K562 (cell line): Measurements from ENCODE around the gene LDB2. TPM values are rescaled to one million over a fixed set of nuclear protein-coding genes. Genes with fewer than 3 reads are reported as not detected.

Source experiments
- ATAC-seq: fragments of 200-7000 bp; cut with Tn5 transposase; 3 replicates; pipeline ENCODE4 v1.9.1; 2020; ENCODE audit warnings: moderate library complexity
- BruUV-seq: library from RNA; stranded (reverse); fragments of 400-500 nt; replicated peaks from 2 replicates; lab custom pipeline; 2021; lab: Mats Ljungman, UMichigan
- CTCF ChIA-PET: fragments of 300-600 bp; formaldehyde crosslinking; extraction: SDS; loops from one replicate; lab custom pipeline; 2021; ENCODE audit warnings: low intra/inter-chr PET ratio; lab: Yijun Ruan, JAX
- POLR2A ChIA-PET: fragments of 300-600, 350-650 bp; sonication (Branson Sonifier 250); formaldehyde crosslinking; extraction: SDS; loops from one replicate; lab custom pipeline; 2021; ENCODE audit warnings: antibody characterized with exemption, inconsistent platforms; lab: Yijun Ruan, JAX
- DNase-seq, 4 experiments: peaks; one replicate each; pipeline versions ENCODE4 v3.0.0 to v3.0.0-alpha.2; 2011 to 2018; ENCODE audit warnings: low spot score in 3 of 4, mixed read lengths in 3 of 4; ENCODE audit errors: extremely low read depth in 1 of 4
- FAIRE-seq: peaks from 2 replicates; lab custom pipeline; 2011; peaks lifted over from hg19 to GRCh38; lab: Jason Lieb, UNC
- H2AFZ ChIP-seq: 2 replicates; pipeline ENCODE4 v1.6.0; 2011; ENCODE audit warnings: low read depth, low read length, control low read depth, inconsistent platforms
- H3K27ac ChIP-seq: fragments of 200-600 bp; 3 replicates; pipeline ENCODE4 v1.8.0; 2011; ENCODE audit warnings: low read depth, mild to moderate bottlenecking, control low read depth, inconsistent platforms, low read length, moderate library complexity, mixed read lengths; ENCODE audit errors: extremely low read depth
- H3K27me3 ChIP-seq, 2 experiments: fragments of 300-600 bp in 1 of 2; 2 replicates in 1 of 2; 3 replicates in 1 of 2; pipeline versions ENCODE4 v1.6.0 to v1.8.0; 2011; ENCODE audit warnings: inconsistent platforms in 2 of 2, low read length in 2 of 2, mild to moderate bottlenecking in 1 of 2, mixed read lengths in 1 of 2, moderate library complexity in 1 of 2; ENCODE audit not compliant: control insufficient read depth in 2 of 2, insufficient read depth in 2 of 2
- H3K36me3 ChIP-seq: fragments of 300-600 bp; 3 replicates; pipeline ENCODE4 v1.8.0; 2011; ENCODE audit warnings: mild to moderate bottlenecking, low read length, inconsistent platforms; ENCODE audit not compliant: control insufficient read depth, insufficient read depth
- H3K4me1 ChIP-seq, 2 experiments: fragments of 200-600 bp in 1 of 2; replicated peaks in 1 of 2; 2 replicates in 1 of 2; 3 replicates in 1 of 2; pipeline versions ENCODE4 v1.5.1 to v1.8.0; 2011; ENCODE audit warnings: inconsistent platforms in 2 of 2, low read length in 2 of 2, mild to moderate bottlenecking in 1 of 2, mixed read lengths in 1 of 2, moderate library complexity in 1 of 2; ENCODE audit not compliant: control insufficient read depth in 2 of 2, insufficient read depth in 2 of 2
- H3K4me2 ChIP-seq: 2 replicates; pipeline ENCODE4 v1.6.1; 2011; ENCODE audit warnings: low read length, control low read depth, inconsistent platforms, mixed read lengths; ENCODE audit not compliant: insufficient read depth
- H3K4me3 ChIP-seq: fragments of 200-600 bp; sonication (generic), shearing (Covaris generic); 2 replicates; pipeline ENCODE4 v1.5.1; 2016; ENCODE audit warnings: control low read depth, inconsistent platforms
- H3K79me2 ChIP-seq: fragments of 200-600 bp; 3 replicates; pipeline ENCODE4 v1.8.0; 2011; ENCODE audit warnings: low read length, inconsistent platforms; ENCODE audit not compliant: control insufficient read depth, insufficient read depth
- H3K9ac ChIP-seq, 2 experiments: 2 replicates each; pipeline versions ENCODE4 v1.6.0 to v1.6.1; 2011; ENCODE audit warnings: low read depth in 2 of 2, low read length in 2 of 2, control low read depth in 1 of 2, inconsistent platforms in 1 of 2, mild to moderate bottlenecking in 1 of 2, mixed read lengths in 1 of 2; ENCODE audit not compliant: insufficient read depth in 1 of 2
- H3K9me1 ChIP-seq: one replicate; pipeline ENCODE4 v1.6.0; 2011; ENCODE audit warnings: inconsistent platforms, mild to moderate bottlenecking, low read length, moderate library complexity; ENCODE audit not compliant: control insufficient read depth, insufficient read depth
- H3K9me3 ChIP-seq: replicated peaks from 2 replicates; pipeline ENCODE4 v1.5.1; 2011; ENCODE audit warnings: low read depth, low read length, inconsistent platforms; ENCODE audit not compliant: control insufficient read depth, insufficient read depth
- H4K20me1 ChIP-seq: replicated peaks from 2 replicates; pipeline ENCODE4 v1.6.1; 2011; ENCODE audit warnings: low read length, inconsistent platforms, mixed read lengths; ENCODE audit not compliant: control insufficient read depth, insufficient read depth
- CBFA2T2 ChIP-seq: fragments of 450-650 bp; conservative IDR thresholded peaks from 2 replicates; pipeline ENCODE4 v1.6.1; 2017; ENCODE audit warnings: mild to moderate bottlenecking
- TSHZ1 ChIP-seq: fragments of 250-450 bp; sonication (Bioruptor Pico); IDR thresholded peaks from 2 replicates; pipeline ENCODE4 v1.4.0; 2020; ENCODE audit warnings: mild to moderate bottlenecking, moderate library complexity
- WGBS: fragments of 100-300 bp; shearing (Covaris generic); methylation state at CpG from one replicate; pipeline ENCODE4 v1.1.6; 2016; ENCODE audit warnings: low coverage, mixed read lengths; ENCODE audit not compliant: insufficient coverage; ENCODE audit errors: missing lambda C conversion rate; 5-methylcytosine and 5-hydroxymethylcytosine counted together
- in situ Hi-C: fragments of 300-500 bp; cut with MboI; formaldehyde crosslinking; loops from 4 replicates; pipeline ENCODE4 v1.15.0; 2018; ENCODE audit warnings: inconsistent platforms, mixed read lengths
- intact Hi-C: fragments of 100-400 bp; cut with micrococcal nuclease; formaldehyde crosslinking; loops from 2 replicates; pipeline ENCODE4 v1.14.2; 2022
- polyA plus RNA-seq, 8 experiments: library from polyadenylated mRNA; depleted of rRNA in 4 of 8; stranded (reverse) in 5 of 8; unstranded in 3 of 8; fragments of >200 nt; fragmentation: Nextera tagmentation in 2 of 8; fragmentation: Illumina TruSeq in 1 of 8; extraction: Ambion mirVana in 2 of 8; extraction: Trizol in 1 of 8; gene quantifications; 2 replicates each; pipeline versions ENCODE4 v1.2.1 to v1.2.3, GENCODE V29; 2011 to 2014; ENCODE audit warnings: inconsistent platforms in 1 of 8, missing spikeins in 1 of 8
- total RNA-seq, 7 experiments: library from RNA; depleted of rRNA in 6 of 7; stranded (reverse); fragments of >200 nt in 6 of 7; fragmentation: Illumina TruSeq in 2 of 7; extraction: Trizol in 2 of 7; gene quantifications; 2 replicates each; pipeline versions ENCODE4 v1.2.1 to v1.2.3, GENCODE V29; 2011 to 2021; ENCODE audit warnings: low replicate concordance in 1 of 7

The LDB2 gene
- total and polyA plus RNA-seq, 9 of the 15 experiments (the other 6 are each of a cell fraction or from before 2014, with no cell fraction given): 0.10 to 0.20 TPM; not detected in 7

DNA sequence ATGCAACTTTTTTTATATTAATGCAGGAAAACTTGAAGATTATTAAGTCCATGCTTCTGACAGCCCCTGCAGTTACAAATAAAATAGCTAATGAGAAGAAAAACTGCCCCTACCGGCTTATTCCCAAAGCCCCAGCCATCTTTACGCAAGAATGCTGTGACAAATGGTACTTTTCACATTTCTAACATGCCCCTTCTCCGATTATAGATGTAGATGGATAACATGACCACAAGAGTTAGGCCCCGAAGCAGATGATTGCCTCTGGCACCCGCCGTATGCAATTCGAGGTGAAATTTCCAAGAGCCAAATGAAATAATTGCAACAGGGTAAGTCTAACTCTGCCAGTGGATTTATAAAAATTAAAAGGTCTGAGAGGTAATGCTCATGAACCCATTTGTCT is 352.8 kb downstream of the LDB2 start:
- TF ChIP-seq TSHZ1 (CRISPR knock-in tag) (no peak), CBFA2T2 (no peak)
- TF ChIP-seq, all 486 proteins: peak for 0
- H2AFZ ChIP-seq: no peak overlapping the region
- ATAC-seq (no peak), FAIRE-seq (no peak), DNase-seq (no peak)
- in situ Hi-C loops: no loop called here
- no peaks in the 10 kb centered on the region for H3K79me2 ChIP-seq
- H3K4me2 ChIP-seq: no peak overlapping the region
- intact Hi-C loops: no loop called here
- no peaks in the 10 kb centered on the region; a peak in 1 of 5 replicates for H3K27me3 ChIP-seq
- H3K9me3 ChIP-seq: no peaks in the 10 kb centered on the region
- ChIA-PET CTCF (no interaction called here), POLR2A (no interaction called here)
- no peaks in the 10 kb centered on the region for H3K4me1 ChIP-seq
- no peak overlapping the region for H3K9ac ChIP-seq
- no peak overlapping the region for H3K27ac ChIP-seq
- no TSS peak for BruUV-seq
- H3K36me3 ChIP-seq: no peaks in the 10 kb centered on the region
- no peaks in the 10 kb centered on the region for H3K9me1 ChIP-seq
- 0% methylated on average over 7 of the region's 7 CpGs for WGBS
- H4K20me1 ChIP-seq: no peaks in the 10 kb centered on the region
- H3K4me3 ChIP-seq: no peak overlapping the region
